Smooth muscle cell of trachea (primary cell): Measurements from ENCODE around the gene TMEM129. TPM values are rescaled to one million over a fixed set of nuclear protein-coding genes. Genes with fewer than 3 reads are reported as not detected.

Experiments used
- total RNA-seq: library from RNA; depleted of rRNA; stranded (reverse); fragments of >200 nt; gene quantifications from 2 replicates; pipeline ENCODE4 v1.2.1, GENCODE V29; 2014

Gene TMEM129
- total RNA-seq: 38.0 and 56.7 TPM in 2 replicates

GRCh38 chr4:1721003-1721665 lies at the start of gene TMEM129, which contains the start of gene TACC3:
Gene TMEM129 (minus strand): TSS chr4:1721323. CDS start chr4:1720837, 486 bp downstream.
Gene TACC3 (plus strand): TSS chr4:1721521. CDS start chr4:1723422, 1,901 bp downstream.

GRCh38 chr4:1712216-1713002 lies 8.7 kb downstream of the TMEM129 start, which contains the start of gene SLBP:
Gene SLBP (minus strand): TSS chr4:1712319. CDS start chr4:1712188, 131 bp downstream.

GRCh38 chr4:1683736-1684505 lies 37.2 kb downstream of the TMEM129 start, which contains the start of gene FAM53A:
Gene FAM53A (minus strand): TSS chr4:1684313. CDS start chr4:1668741, 15,572 bp downstream.

Other genes with a start within 250 kb of the TMEM129 start
- gene FAM53A, start 37.0 kb downstream of the TMEM129 start, total RNA-seq: 2.3 TPM in 2 replicates
- gene SLBP, start 9.0 kb downstream of the TMEM129 start, total RNA-seq: 50.2 and 63.2 TPM in 2 replicates
- 4.6 and 31.0 TPM in 2 replicates for gene TACC3, start 198 bp upstream of the TMEM129 start, total RNA-seq
- 0.33 and 0.44 TPM in 2 replicates for gene FGFR3, start 72.0 kb upstream of the TMEM129 start, total RNA-seq
- gene LETM1, start 134.8 kb upstream of the TMEM129 start, total RNA-seq: 56.1 and 76.1 TPM in 2 replicates
- gene NSD2, start 150.1 kb upstream of the TMEM129 start, total RNA-seq: 64.0 and 110 TPM in 2 replicates